ENCODE data around the gene FECH. TPM values are rescaled to one million over a fixed set of nuclear protein-coding genes. Genes with fewer than 3 reads are reported as not detected.

Gene FECH
- total RNA-seq, 2 experiments from 2014 or later, result 5.3 to 14.2 TPM

DNA sequence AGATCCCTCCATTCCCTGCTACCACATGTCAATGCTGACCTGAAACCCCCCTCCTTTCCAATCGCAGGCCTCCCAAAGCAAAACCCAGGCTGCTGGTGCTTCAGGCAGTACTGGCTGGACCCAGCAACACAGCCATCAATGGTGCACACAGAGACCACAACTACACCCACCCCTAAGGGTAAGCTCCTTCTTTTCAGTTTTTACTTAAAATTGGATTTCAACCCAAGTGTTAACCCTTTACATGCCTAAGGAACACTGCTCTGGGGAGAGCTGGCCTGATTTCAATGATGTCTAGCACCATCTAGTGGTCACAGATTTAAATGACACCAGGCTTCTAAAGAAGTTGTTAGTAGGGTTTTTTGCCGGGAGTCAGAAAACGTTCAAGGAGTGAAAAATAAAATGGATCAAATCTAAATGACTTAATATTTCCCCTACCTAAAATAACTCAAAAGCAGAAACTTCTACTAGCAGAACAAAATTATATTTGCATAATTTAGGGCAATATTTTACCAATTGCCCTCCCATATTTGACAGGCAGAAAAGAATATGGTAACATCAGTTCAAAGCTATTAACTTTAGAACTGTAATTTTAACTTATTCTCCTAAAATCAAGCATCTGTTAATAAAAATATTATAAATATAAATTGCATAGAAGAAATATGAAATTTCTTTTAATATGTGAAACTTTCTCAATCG lies 24.6 kb downstream of the FECH start:
- ChIA-PET CTCF (ENCODE audit: unreplicated experiment) (no interaction called here), POLR2A (no interaction called here)
- Histone ChIP-seq H3K27ac (ENCODE audit: low read depth, low read length, poor library complexity, severe bottlenecking) (no peak overlapping the region), H3K4me3 (ENCODE audit: low read depth, low read length, poor library complexity, severe bottlenecking) (no peak overlapping the region), H3K4me2 (ENCODE audit: low read length) (no peak overlapping the region), H3K79me2 (ENCODE audit: insufficient read depth, low read depth, low read length) (no peaks in the 10 kb centered on the region), H3K9me3 (ENCODE audit: low read length) (no peaks in the 10 kb centered on the region), H3K4me1 (ENCODE audit: insufficient read depth, low read length, poor library complexity, severe bottlenecking) (no peaks in the 10 kb centered on the region), H3K36me3 (ENCODE audit: insufficient read depth, low read length) (no peaks in the 10 kb centered on the region), H3K9me2 (ENCODE audit: insufficient read depth, low read length) (no peaks in the 10 kb centered on the region), H4K20me1 (ENCODE audit: insufficient read depth, low read length) (no peaks in the 10 kb centered on the region), H2AFZ (ENCODE audit: low read length) (no peak overlapping the region)
- peak; percentile 55 for DNase-seq (ENCODE audit: low spot score)
- BruUV-seq (replicated peaks), result no TSS peak
- TF ChIP-seq EZH2phosphoT487 (IDR thresholded peaks at IDR 0.05; ENCODE audit: borderline replicate concordance, low read depth, low read length), result no peak
- TF ChIP-seq, protein P1, sequence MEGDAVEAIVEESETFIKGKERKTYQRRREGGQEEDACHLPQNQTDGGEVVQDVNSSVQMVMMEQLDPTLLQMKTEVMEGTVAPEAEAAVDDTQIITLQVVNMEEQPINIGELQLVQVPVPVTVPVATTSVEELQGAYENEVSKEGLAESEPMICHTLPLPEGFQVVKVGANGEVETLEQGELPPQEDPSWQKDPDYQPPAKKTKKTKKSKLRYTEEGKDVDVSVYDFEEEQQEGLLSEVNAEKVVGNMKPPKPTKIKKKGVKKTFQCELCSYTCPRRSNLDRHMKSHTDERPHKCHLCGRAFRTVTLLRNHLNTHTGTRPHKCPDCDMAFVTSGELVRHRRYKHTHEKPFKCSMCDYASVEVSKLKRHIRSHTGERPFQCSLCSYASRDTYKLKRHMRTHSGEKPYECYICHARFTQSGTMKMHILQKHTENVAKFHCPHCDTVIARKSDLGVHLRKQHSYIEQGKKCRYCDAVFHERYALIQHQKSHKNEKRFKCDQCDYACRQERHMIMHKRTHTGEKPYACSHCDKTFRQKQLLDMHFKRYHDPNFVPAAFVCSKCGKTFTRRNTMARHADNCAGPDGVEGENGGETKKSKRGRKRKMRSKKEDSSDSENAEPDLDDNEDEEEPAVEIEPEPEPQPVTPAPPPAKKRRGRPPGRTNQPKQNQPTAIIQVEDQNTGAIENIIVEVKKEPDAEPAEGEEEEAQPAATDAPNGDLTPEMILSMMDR (conservative IDR thresholded peaks at IDR 0.05; ENCODE audit: low read length), result peak; percentile 82
- intact Hi-C loops (cut with micrococcal nuclease; ENCODE audit: unreplicated experiment), result no loop called here

DNA sequence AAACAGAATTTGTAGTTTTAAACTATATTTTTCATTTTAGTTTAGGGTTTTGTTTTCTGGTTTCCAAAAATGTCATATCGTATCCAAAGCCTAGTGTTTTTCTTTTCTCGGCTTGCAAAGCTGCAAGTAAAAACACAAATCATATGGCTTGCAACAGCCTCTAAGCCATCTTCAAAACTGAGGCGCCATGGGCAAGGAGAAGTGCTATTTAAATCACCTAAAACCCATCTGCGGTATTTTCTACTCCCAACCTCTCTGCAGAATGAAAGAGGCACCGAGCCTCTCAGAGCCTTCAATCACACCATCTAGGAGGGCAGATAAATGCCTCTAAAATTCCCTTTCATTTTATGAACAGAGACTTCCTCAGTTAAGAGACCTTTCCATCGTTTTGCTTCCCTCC lies 25.2 kb downstream of the FECH start:
- TF ChIP-seq, protein P1 (conservative IDR thresholded peaks at IDR 0.05; ENCODE audit: low read length), result no peak
- no peak for TF ChIP-seq EZH2phosphoT487 (IDR thresholded peaks at IDR 0.05; ENCODE audit: borderline replicate concordance, low read depth, low read length)
- Histone ChIP-seq H3K9me3 (ENCODE audit: low read length) (no peaks in the 10 kb centered on the region), H3K79me2 (ENCODE audit: insufficient read depth, low read depth, low read length) (no peaks in the 10 kb centered on the region), H3K27ac (ENCODE audit: low read depth, low read length, poor library complexity, severe bottlenecking) (no peak overlapping the region), H3K9me2 (ENCODE audit: insufficient read depth, low read length) (no peaks in the 10 kb centered on the region), H4K20me1 (ENCODE audit: insufficient read depth, low read length) (no peaks in the 10 kb centered on the region), H2AFZ (ENCODE audit: low read length) (no peak overlapping the region), H3K4me2 (ENCODE audit: low read length) (no peak overlapping the region), H3K4me1 (ENCODE audit: insufficient read depth, low read length, poor library complexity, severe bottlenecking) (no peaks in the 10 kb centered on the region), H3K4me3 (ENCODE audit: low read depth, low read length, poor library complexity, severe bottlenecking) (no peak overlapping the region), H3K36me3 (ENCODE audit: insufficient read depth, low read length) (no peaks in the 10 kb centered on the region)
- ChIA-PET CTCF (ENCODE audit: unreplicated experiment) (no interaction called here), POLR2A (no interaction called here)
- no TSS peak for BruUV-seq (replicated peaks)
- no peak for DNase-seq (ENCODE audit: low spot score)
- intact Hi-C loops (cut with micrococcal nuclease; ENCODE audit: unreplicated experiment), result no loop called here

- intact Hi-C loops (cut with micrococcal nuclease; ENCODE audit: unreplicated experiment), result no loop called here
- Histone ChIP-seq H3K36me3 (ENCODE audit: insufficient read depth, low read length) (no peaks in the 10 kb centered on the region), H3K9me2 (ENCODE audit: insufficient read depth, low read length) (no peaks in the 10 kb centered on the region), H3K4me2 (ENCODE audit: low read length) (no peak overlapping the region), H3K9me3 (ENCODE audit: low read length) (no peaks in the 10 kb centered on the region), H3K79me2 (ENCODE audit: insufficient read depth, low read depth, low read length) (no peaks in the 10 kb centered on the region), H3K27ac (ENCODE audit: low read depth, low read length, poor library complexity, severe bottlenecking) (no peak overlapping the region), H4K20me1 (ENCODE audit: insufficient read depth, low read length) (no peaks in the 10 kb centered on the region), H3K4me3 (ENCODE audit: low read depth, low read length, poor library complexity, severe bottlenecking) (no peak overlapping the region), H3K4me1 (ENCODE audit: insufficient read depth, low read length, poor library complexity, severe bottlenecking) (no peaks in the 10 kb centered on the region), H2AFZ (ENCODE audit: low read length) (no peak overlapping the region)
- ChIA-PET POLR2A (no interaction called here), CTCF (ENCODE audit: unreplicated experiment) (no interaction called here)
- BruUV-seq (replicated peaks), result no TSS peak
- TF ChIP-seq, protein P1 (conservative IDR thresholded peaks at IDR 0.05; ENCODE audit: low read length), result no peak
- TF ChIP-seq EZH2phosphoT487 (IDR thresholded peaks at IDR 0.05; ENCODE audit: borderline replicate concordance, low read depth, low read length), result no peak
- DNase-seq (ENCODE audit: low spot score), result no peak
These were observed 27.2 kb downstream of the FECH start for GRCh38 chr18:57559314-57559713.
